Fibroblast of mammary gland (primary cell): ENCODE results near the gene AUNIP.

Experiments used
- DNase-seq: peaks from one replicate; pipeline ENCODE4 v3.0.0-alpha.2; 2010; ENCODE audit warnings: low read depth
- H3K4me3 ChIP-seq: 2 replicates; pipeline ENCODE4 v1.5.1; 2011; ENCODE audit warnings: low read depth, mild to moderate bottlenecking, low read length, moderate library complexity; ENCODE audit not compliant: control insufficient read depth
- TF ChIP-seq, protein P1 (sequence below): conservative IDR thresholded peaks from 2 replicates; pipeline ENCODE4 v1.5.1; 2011; ENCODE audit warnings: low read depth, low read length, inconsistent platforms; ENCODE audit not compliant: control insufficient read depth, insufficient read depth

The AUNIP gene

GRCh38 chr1:25862785-25863485 is 3.7 kb upstream of the AUNIP start:
- H3K4me3 ChIP-seq = no peak overlapping the region
- TF ChIP-seq, protein P1, sequence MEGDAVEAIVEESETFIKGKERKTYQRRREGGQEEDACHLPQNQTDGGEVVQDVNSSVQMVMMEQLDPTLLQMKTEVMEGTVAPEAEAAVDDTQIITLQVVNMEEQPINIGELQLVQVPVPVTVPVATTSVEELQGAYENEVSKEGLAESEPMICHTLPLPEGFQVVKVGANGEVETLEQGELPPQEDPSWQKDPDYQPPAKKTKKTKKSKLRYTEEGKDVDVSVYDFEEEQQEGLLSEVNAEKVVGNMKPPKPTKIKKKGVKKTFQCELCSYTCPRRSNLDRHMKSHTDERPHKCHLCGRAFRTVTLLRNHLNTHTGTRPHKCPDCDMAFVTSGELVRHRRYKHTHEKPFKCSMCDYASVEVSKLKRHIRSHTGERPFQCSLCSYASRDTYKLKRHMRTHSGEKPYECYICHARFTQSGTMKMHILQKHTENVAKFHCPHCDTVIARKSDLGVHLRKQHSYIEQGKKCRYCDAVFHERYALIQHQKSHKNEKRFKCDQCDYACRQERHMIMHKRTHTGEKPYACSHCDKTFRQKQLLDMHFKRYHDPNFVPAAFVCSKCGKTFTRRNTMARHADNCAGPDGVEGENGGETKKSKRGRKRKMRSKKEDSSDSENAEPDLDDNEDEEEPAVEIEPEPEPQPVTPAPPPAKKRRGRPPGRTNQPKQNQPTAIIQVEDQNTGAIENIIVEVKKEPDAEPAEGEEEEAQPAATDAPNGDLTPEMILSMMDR = no peak
- DNase-seq = no peak

DNA sequence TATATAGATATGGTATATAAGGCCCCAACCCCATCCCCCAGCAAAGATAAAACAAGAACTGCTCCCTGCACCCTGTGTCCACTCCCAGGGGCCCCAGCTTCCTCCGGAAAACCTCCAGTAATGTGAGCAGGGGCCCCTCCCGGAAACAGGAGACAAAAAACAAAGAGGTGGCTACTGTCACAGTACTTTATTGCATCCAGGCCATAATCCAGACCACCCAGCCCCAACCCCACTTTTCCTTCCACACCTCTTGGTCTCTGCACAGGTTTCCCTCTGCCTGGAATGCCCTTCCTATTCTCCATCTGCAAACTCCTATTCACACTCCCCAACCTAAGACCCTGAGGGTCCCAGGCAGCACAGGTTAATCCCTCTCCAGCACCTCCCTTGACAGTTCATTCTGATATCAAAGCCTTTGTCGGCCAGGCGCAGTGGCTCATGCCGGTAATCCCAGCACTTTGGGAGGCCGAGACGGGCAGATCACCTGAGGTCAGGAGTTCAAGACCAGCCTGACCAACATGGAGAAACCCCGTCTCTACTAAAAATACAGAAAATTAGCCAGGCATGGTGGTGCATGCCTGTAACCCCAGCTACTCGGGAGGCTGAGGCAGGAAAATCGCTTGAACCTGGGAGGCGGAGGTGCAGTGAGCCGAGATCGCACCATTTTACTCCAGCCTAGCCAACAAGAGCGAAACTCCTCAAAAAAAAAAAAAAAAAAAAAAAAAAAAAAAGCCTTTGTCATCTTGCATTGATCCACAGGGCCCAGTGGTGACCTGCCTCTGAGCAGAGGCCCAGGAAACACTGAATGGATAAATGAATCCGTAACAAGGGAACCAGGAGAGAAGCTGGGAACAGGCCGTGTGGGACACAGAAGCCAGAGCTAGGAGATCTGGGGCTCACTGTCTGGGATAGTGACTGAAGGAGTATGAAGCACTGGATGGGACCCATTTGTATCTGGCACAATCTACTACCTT is 2.3 kb upstream of the AUNIP start:
- TF ChIP-seq, protein P1 = no peak
- DNase-seq = no peak
- no peak overlapping the region for H3K4me3 ChIP-seq

DNA sequence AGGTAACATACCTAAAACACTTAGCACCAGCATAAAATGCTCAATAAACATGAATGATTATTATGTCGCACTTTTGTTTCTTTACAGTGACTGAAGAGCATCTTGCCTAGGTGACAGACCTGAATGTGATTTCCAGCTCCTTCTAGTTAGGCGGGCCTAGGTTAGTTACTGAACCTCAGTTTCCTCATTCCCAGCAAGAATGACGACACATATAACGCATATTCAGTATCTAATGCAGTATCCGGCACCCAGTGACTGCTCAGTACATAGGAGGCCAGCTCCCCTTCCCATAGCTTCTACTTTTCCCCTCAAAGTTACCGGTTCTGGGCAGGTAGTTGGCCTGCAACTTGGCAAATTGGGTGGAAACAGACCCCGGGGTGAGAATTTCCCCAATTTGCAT is 763 bp downstream of the AUNIP start:
- peak overlapping the region; percentile 86 for H3K4me3 ChIP-seq
- TF ChIP-seq, protein P1 = no peak
- DNase-seq = no peak

- DNase-seq = no peak
- TF ChIP-seq, protein P1 = no peak
- no peak overlapping the region for H3K4me3 ChIP-seq
Observed at GRCh38 chr1:25856856-25857255, 2.4 kb downstream of the AUNIP start.

GRCh38 chr1:25854554-25854953 is 4.7 kb downstream of the AUNIP start:
- TF ChIP-seq, protein P1 = no peak
- H3K4me3 ChIP-seq = no peak overlapping the region
- no peak for DNase-seq

GRCh38 chr1:25848531-25848930 is 10.7 kb downstream of the AUNIP start:
- no peak overlapping the region for H3K4me3 ChIP-seq
- DNase-seq = no peak
- TF ChIP-seq, protein P1 = no peak
